AG08396 (cell line): ENCODE data around the gene CRIP1.
A peak's percentile ranks its signal among the peaks of the same experiment; 100 is the strongest.

ENCODE experiments used
- DNase-seq: peaks from one replicate; pipeline ENCODE4 v3.0.0; 2012; ENCODE audit warnings: low spot score, mixed read lengths

Gene CRIP1

GRCh38 chr14:105480807-105481801 lies 5.6 kb upstream of the CRIP1 start:
- peak; percentile 94 for DNase-seq

- peak; percentile 98 for DNase-seq
Observed at GRCh38 chr14:105481886-105482457, 4.7 kb upstream of the CRIP1 start.

- DNase-seq: no peak
Observed at GRCh38 chr14:105482486-105483110, 4.1 kb upstream of the CRIP1 start.

GRCh38 chr14:105483300-105484068 lies 3.2 kb upstream of the CRIP1 start:
- no peak for DNase-seq

DNA sequence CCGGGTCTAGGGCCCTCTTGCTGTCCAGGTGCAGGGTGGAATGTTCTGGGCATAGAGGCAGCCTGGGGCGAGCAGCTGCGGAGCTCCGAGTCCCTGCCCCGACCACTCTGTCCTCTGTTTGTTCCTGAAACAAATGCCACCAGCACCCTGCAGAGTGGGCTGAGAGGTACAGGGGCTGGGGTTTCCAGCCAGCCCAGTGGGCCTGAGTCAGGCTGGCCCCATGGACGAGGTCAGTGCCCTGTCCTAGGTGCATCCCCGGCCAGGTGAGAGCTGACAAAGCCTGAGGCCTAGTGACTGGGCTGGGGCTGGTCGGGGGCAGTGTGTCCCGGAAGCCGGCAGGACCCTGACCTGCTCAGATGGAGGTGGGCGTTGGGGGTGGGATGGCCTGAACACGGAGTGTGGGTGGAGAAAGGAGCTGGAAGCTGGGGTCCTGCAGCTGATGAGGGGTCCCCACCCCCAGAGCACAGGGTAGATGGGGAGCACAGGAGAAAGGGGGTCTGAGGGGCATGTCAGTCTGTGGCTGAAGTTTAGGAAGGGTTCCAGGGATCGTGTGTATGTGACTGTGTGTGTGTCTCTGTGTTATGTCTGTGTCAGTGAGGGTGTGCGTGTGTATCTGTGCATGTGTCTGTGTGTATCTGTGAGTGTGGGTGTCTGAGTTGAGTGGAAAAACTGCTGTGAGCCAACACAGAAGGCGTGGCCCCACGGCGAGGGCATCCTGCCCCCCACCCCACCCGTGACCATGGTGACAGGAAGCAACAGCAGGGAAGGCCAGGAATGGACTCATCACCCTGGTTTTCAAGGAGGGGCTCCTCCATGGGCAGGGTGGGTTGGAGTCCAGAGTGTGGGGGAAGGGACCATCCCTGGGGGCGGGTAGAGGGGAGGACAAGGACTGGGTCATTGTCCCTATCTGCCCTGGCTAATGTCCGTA lies 2.4 kb upstream of the CRIP1 start:
- no peak for DNase-seq

DNA sequence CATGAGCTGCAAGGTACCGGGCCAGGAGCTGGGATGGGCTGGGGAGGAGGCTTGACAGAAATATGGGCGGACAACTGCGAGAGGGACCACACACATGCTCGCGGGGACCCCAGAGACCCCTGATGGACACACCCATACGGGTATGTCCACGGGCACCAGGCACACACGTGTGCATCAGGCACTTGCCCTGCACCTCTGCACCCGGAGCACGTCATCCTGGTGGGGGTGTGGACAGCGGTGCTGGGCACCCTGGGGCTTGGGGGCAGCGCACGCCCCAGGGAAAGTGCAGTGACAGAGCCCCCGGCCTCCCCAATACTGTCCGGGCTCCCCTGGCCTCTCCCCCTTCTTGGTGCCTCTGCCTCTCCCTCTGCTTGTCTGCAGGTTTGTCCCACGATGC lies 1.7 kb upstream of the CRIP1 start:
- no peak for DNase-seq

GRCh38 chr14:105485739-105486162 lies 935 bp upstream of the CRIP1 start:
- DNase-seq: no peak

DNA sequence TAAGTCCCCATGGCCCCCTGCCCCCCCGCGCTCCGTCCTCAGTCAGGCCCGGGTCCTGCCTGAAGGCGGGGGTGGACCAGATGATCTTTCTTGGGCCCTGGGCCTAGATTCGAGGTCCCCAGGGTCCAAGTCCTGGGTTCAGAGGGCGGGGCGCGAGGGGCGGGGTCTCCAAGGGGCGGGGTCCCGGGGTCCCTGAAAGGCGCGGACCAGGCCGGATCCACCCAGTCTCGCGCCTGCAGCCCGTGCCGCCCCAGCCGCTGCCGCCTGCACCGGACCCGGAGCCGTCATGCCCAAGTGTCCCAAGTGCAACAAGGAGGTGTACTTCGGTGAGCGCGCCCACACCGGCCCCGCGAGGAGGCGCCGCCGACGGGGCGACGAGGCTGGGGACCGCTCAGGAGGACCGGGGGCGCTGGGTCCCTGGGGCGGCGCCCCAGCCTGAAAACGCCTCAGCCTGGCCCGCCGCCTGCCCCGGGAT lies 325 bp downstream of the CRIP1 start:
- no peak for DNase-seq

GRCh38 chr14:105487449-105487985 lies 831 bp downstream of the CRIP1 start:
- no peak for DNase-seq

GRCh38 chr14:105487986-105488777 lies 1.5 kb downstream of the CRIP1 start:
- DNase-seq: no peak

DNA sequence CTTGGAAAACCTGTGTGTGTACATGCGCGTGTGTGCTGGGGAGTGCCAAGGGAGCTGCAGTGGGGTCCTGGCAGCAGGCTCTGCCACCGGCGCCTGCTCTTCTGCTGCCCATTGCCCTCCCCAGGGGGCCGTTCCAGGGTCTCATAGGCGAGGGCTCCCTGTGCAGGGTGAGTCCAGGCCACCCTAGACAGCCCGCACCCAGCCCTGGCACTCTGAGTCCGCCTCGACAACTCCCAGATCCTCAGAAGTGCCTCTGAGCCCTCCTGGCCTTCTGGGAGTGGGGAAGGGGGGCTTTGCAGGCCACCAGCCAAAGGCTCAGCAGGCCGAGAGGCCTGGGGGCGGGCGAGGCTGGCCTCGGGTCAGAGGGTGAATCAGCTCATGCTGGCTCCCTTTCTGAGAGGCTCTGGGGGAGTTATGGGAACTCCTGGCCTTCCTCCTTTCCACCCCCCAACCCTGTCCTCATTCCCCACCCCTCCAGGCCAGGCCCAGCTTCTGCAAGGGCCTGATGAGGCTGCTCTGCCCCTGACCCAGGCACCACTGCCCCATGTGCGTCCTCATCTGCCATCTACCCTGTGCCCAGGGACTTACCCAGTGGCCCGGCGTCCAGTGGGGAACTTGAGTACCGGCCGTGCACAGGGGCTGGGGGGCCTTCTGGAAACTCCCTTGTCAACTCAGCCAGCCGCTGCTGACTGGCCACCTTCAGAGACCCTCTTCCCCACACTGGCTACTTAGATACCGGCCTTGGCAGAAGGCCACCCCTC lies 2.3 kb downstream of the CRIP1 start:
- DNase-seq: no peak

DNA sequence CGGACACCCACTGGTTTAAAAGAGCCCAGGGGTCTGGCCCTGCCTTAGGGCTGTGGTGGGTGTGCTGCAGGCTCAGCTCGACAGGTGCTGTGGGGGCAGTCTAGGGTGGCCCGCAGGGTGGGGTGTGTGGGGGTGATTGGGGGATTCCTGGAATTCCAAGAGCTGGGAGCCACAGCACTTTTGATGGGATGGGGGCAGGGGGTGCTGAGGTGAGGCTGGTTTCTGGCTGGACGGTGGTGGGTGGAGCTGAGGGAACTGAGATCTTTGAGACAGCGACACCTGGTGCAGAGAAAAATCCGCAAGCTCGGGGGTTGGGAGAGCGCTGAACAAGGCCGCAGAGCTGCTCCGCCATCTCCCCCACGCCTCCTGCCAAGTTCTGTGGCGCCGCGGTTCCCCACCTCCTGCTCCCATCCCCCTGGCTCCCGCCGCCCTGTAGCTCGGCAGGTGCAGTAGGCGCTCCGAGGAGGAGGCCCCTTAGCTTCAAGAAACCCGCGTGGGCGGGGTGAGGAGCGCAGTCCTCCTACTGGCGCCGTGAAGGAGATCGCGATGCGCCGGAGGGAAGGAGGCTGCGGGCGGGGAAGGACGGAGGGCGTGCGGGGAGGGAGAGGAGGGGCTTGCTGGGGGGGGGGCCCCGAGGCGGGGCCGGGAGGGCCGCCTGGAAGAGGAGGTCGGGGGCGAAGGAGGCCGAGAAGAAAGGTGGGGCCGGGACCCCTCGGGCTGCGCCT lies 3.0 kb downstream of the CRIP1 start:
- peak; percentile 78 for DNase-seq

DNA sequence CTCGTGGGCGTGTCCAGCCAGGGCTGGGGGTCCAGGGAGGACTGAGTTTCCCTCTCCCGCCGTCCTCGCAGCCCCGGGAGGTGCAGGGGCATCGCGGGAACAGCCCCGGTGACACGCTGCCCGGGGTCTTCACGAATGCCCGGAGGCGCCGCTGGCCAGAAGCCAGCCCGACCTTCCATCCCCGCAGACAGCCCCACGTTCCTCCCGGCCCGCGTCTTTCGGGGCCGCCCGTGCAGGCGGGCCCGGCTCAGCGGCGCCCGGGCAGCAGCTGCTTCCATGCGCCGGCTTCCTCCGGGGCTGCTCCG lies 3.5 kb downstream of the CRIP1 start:
- no peak for DNase-seq

DNA sequence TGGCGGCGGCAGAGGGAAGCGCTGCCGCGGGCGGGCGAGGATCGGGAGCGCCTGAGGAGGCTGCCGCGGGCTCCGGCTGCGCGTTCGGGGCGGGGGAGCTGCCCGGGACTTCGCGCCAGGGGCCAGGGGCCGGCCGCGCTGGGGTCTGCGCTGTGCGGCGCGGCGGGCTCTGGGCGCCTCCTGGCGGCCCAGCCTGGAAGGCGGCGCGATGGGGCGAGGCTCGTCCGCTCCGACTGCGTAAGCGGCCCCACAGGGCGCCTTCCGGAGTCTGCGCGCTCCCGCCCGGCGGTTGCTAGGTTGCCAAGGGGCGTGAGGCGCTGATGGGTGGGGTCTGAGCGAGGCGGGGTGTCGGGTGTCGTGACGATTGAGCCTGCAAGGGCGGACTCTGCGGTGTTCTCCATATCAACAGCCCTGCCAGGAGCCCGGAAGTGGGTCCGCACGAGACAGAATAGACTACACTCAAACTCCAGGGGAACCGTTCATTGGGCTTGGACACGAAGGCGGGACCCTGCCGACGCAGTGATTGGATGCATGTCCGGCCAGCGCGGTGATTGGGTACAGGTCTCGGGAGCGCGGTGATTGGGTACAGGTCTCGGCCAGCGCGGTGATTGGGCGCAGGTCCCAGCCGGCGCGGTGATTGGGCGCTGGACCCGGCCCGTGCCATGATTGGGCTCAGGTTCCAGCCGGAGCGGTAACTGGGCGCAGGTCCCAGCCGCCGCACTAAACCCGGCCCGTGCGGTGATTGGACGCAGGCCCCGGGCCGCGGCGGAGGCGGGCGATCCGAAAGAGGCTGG lies 4.1 kb downstream of the CRIP1 start, which contains the start of gene TEDC1:
Gene TEDC1, plus strand, starts transcription at position 675 of the 794 bp plus-strand sequence. CDS start 130 bp downstream, outside the sequence.
- DNase-seq: peak; percentile 100

GRCh38 chr14:105491366-105491973 lies 4.8 kb downstream of the CRIP1 start:
- peak; percentile 86 for DNase-seq

GRCh38 chr14:105492031-105492970 lies 5.6 kb downstream of the CRIP1 start:
- no peak for DNase-seq
